H9 (cell line): Measurements from ENCODE around the gene GDI1. TPM values are rescaled to one million over a fixed set of nuclear protein-coding genes. Genes with fewer than 3 reads are reported as not detected.

Experiments used
- DNase-seq: peaks from one replicate; pipeline ENCODE4 v3.0.0-alpha.2; 2017
- H2AFZ ChIP-seq: one replicate; pipeline ENCODE4 v1.6.1; 2013; ENCODE audit warnings: mild to moderate bottlenecking, low read length, control low read depth, moderate library complexity
- H2AK5ac ChIP-seq: 2 replicates; pipeline ENCODE4 v1.6.1; 2013; ENCODE audit warnings: low read length, control low read depth, mixed read lengths; ENCODE audit not compliant: insufficient read length
- H2BK120ac ChIP-seq: one replicate; pipeline ENCODE4 v1.6.1; 2013; ENCODE audit warnings: low read depth, mild to moderate bottlenecking, low read length, control low read depth, inconsistent platforms; ENCODE audit not compliant: poor library complexity, severe bottlenecking
- H2BK12ac ChIP-seq: 2 replicates; pipeline ENCODE4 v1.6.1; 2013; ENCODE audit warnings: low read length, control low read depth, mixed read lengths, low read depth; ENCODE audit not compliant: insufficient read length
- H2BK15ac ChIP-seq: 2 replicates; pipeline ENCODE4 v1.6.1; 2013; ENCODE audit warnings: low read depth, low read length, control low read depth
- H2BK20ac ChIP-seq: one replicate; pipeline ENCODE4 v1.6.1; 2013; ENCODE audit warnings: low read depth, mild to moderate bottlenecking, low read length, control low read depth, inconsistent platforms; ENCODE audit not compliant: poor library complexity, severe bottlenecking
- H2BK5ac ChIP-seq: 2 replicates; pipeline ENCODE4 v1.6.1; 2013; ENCODE audit warnings: low read length, control low read depth, mixed read lengths; ENCODE audit not compliant: insufficient read length
- H3K14ac ChIP-seq: 2 replicates; pipeline ENCODE4 v1.6.1; 2013; ENCODE audit warnings: low read length, control low read depth; ENCODE audit not compliant: insufficient read depth
- H3K18ac ChIP-seq: 2 replicates; pipeline ENCODE4 v1.6.1; 2013; ENCODE audit warnings: low read depth, mild to moderate bottlenecking, mixed read lengths, low read length, control low read depth; ENCODE audit not compliant: insufficient read length
- H3K23ac ChIP-seq: 2 replicates; pipeline ENCODE4 v1.6.1; 2013; ENCODE audit warnings: low read length, control low read depth, mixed read lengths, low read depth; ENCODE audit not compliant: insufficient read length
- H3K23me2 ChIP-seq: 2 replicates; pipeline ENCODE4 v1.6.1; 2013; ENCODE audit warnings: low read depth, mild to moderate bottlenecking, mixed read lengths, low read length, control low read depth; ENCODE audit not compliant: insufficient read length, poor library complexity, severe bottlenecking
- H3K27ac ChIP-seq: 2 replicates; pipeline ENCODE4 v1.5.1; 2013; ENCODE audit warnings: low read length, control low read depth, mixed read lengths, low read depth; ENCODE audit not compliant: insufficient read length
- H3K27me3 ChIP-seq: 2 replicates; pipeline ENCODE4 v1.6.1; 2013; ENCODE audit warnings: low read length, control low read depth, inconsistent platforms; ENCODE audit not compliant: insufficient read depth
- H3K4ac ChIP-seq: 2 replicates; pipeline ENCODE4 v1.6.1; 2013; ENCODE audit warnings: low read depth, mild to moderate bottlenecking, control low read depth, inconsistent platforms, low read length, moderate library complexity
- H3K4me1 ChIP-seq: 2 replicates; pipeline ENCODE4 v1.6.1; 2013; ENCODE audit warnings: low read length, control low read depth, inconsistent platforms; ENCODE audit not compliant: insufficient read depth
- H3K4me2 ChIP-seq: 2 replicates; pipeline ENCODE4 v1.6.1; 2013; ENCODE audit warnings: low read length, control low read depth, mixed read lengths; ENCODE audit not compliant: insufficient read length, insufficient read depth
- H3K56ac ChIP-seq: 2 replicates; pipeline ENCODE4 v1.6.1; 2013; ENCODE audit warnings: low read depth, mild to moderate bottlenecking, mixed read lengths, low read length, control low read depth; ENCODE audit not compliant: insufficient read length
- H3K79me1 ChIP-seq: 2 replicates; pipeline ENCODE4 v1.6.1; 2013; ENCODE audit warnings: low read depth, mild to moderate bottlenecking, moderate library complexity, low read length, control low read depth, inconsistent platforms; ENCODE audit not compliant: insufficient read depth, poor library complexity, severe bottlenecking
- H3K79me2 ChIP-seq: 2 replicates; pipeline ENCODE4 v1.6.1; 2013; ENCODE audit warnings: low read length, control low read depth, inconsistent platforms; ENCODE audit not compliant: insufficient read depth
- H3K9ac ChIP-seq: 2 replicates; pipeline ENCODE4 v1.6.1; 2013; ENCODE audit warnings: low read length, control low read depth, mixed read lengths; ENCODE audit not compliant: insufficient read length; ENCODE audit errors: extremely low read depth
- H3K9me3 ChIP-seq: one replicate; pipeline ENCODE4 v1.6.1; 2013; ENCODE audit warnings: low read depth, low read length, inconsistent platforms; ENCODE audit not compliant: control insufficient read depth
- H3T11ph ChIP-seq: one replicate; pipeline ENCODE4 v1.6.1; 2013; ENCODE audit warnings: mild to moderate bottlenecking, low read length, control low read depth, inconsistent platforms
- H4K20me1 ChIP-seq: one replicate; pipeline ENCODE4 v1.6.1; 2013; ENCODE audit not compliant: control insufficient read depth, insufficient read length, insufficient read depth
- H4K5ac ChIP-seq: 2 replicates; pipeline ENCODE4 v1.6.1; 2013; ENCODE audit warnings: low read depth, mild to moderate bottlenecking, mixed read lengths, low read length, control low read depth; ENCODE audit not compliant: insufficient read length
- H4K8ac ChIP-seq: replicated peaks from 2 replicates; pipeline ENCODE4 v1.6.1; 2013; ENCODE audit warnings: low read length, control low read depth, mixed read lengths, low read depth; ENCODE audit not compliant: insufficient read length
- H4K91ac ChIP-seq: 2 replicates; pipeline ENCODE4 v1.6.1; 2013; ENCODE audit warnings: low read depth, mild to moderate bottlenecking, moderate library complexity, mixed read lengths, low read length, control low read depth; ENCODE audit not compliant: insufficient read length
- H3K27ac Mint-ChIP-seq, 3 experiments: 2 replicates in 2 of 3; 3 replicates in 1 of 3; pipeline ENCODE4 v1.8.0; 2020 to 2021; ENCODE audit warnings: mixed read lengths in 3 of 3, mild to moderate bottlenecking in 1 of 3, moderate library complexity in 1 of 3
- H3K27me3 Mint-ChIP-seq: 2 replicates; pipeline ENCODE4 v1.8.0; 2021; ENCODE audit warnings: low read depth, mild to moderate bottlenecking, moderate library complexity, mixed read lengths
- H3K36me3 Mint-ChIP-seq, 3 experiments: 2 replicates in 2 of 3; 3 replicates in 1 of 3; pipeline ENCODE4 v1.8.0; 2020 to 2021; ENCODE audit warnings: low read depth in 3 of 3, mixed read lengths in 3 of 3; ENCODE audit not compliant: insufficient read depth in 1 of 3
- H3K4me1 Mint-ChIP-seq, 2 experiments: 2 replicates each; pipeline ENCODE4 v1.8.0; 2020; ENCODE audit warnings: mixed read lengths in 2 of 2
- H3K4me3 Mint-ChIP-seq, 2 experiments: 2 replicates in 1 of 2; 3 replicates in 1 of 2; pipeline ENCODE4 v1.8.0; 2020 to 2021; ENCODE audit warnings: mild to moderate bottlenecking in 2 of 2, mixed read lengths in 2 of 2, moderate library complexity in 1 of 2
- H3K9me3 Mint-ChIP-seq, 2 experiments: 2 replicates in 1 of 2; 3 replicates in 1 of 2; pipeline ENCODE4 v1.8.0; 2020; ENCODE audit warnings: mild to moderate bottlenecking in 2 of 2, mixed read lengths in 2 of 2, moderate library complexity in 1 of 2
- CTCF ChIP-seq: fragments of 200-600 bp; sonication (generic); conservative IDR thresholded peaks from 3 replicates; pipeline ENCODE4 v1.8.0; 2021; ENCODE audit warnings: antibody characterized with exemption, mild to moderate bottlenecking
- WGBS: extraction: QIAGEN DNeasy Blood & Tissue Kit; methylation state at CpG from one replicate; pipeline ENCODE4 v1.1.7; 2013; ENCODE audit warnings: missing lambda C conversion rate, low lambda C conversion rate, mixed read lengths; ENCODE audit not compliant: insufficient read length; ENCODE audit errors: extremely low coverage; 5-methylcytosine and 5-hydroxymethylcytosine counted together
- total RNA-seq: library from RNA; stranded (reverse); gene quantifications from 2 replicates; pipeline ENCODE4 v1.2.1, GENCODE V29; 2021

GDI1 gene
- total RNA-seq, 1 experiment from 2014 or later, result 111 TPM

- Histone ChIP-seq H2AFZ (no peak within 1 kb of the TSS), H3K9me3 (peaks cover 16% of the 10 kb centered on the region), H2AK5ac (no peak within 1 kb of the TSS), H3K23ac (no peak within 1 kb of the TSS), H3K23me2 (peaks cover 8% of the 10 kb centered on the region), H4K91ac (no peak within 1 kb of the TSS), H3K56ac (no peak within 1 kb of the TSS), H3K18ac (no peak within 1 kb of the TSS), H3K27me3 (no peaks in the 10 kb centered on the region; the same call in 1 of the 2 replicates), H3K4me2 (peak within 1 kb of the TSS; percentile 48), H2BK12ac (no peak within 1 kb of the TSS), H4K5ac (no peak within 1 kb of the TSS), H3K79me1 (no peaks in the 10 kb centered on the region), H3K14ac (no peak within 1 kb of the TSS), H2BK5ac (no peak within 1 kb of the TSS), H3T11ph (no peak within 1 kb of the TSS), H3K9ac (no peak within 1 kb of the TSS), H4K8ac (no peak within 1 kb of the TSS), H2BK15ac (no peak within 1 kb of the TSS), H3K4ac (no peak within 1 kb of the TSS), H3K79me2 (no peaks in the 10 kb centered on the region), H3K27ac (no peak within 1 kb of the TSS), H3K4me1 (no peaks in the 10 kb centered on the region), H2BK120ac (no peak within 1 kb of the TSS), H4K20me1 (no peaks in the 10 kb centered on the region), H2BK20ac (no peak within 1 kb of the TSS)
- H3K4me1 Mint-ChIP-seq, result peaks cover 0 to 7% of the 10 kb centered on the region in 2 experiments; a peak in 1 of 4 replicates
- peaks cover 25% of the 10 kb centered on the region for H3K27me3 Mint-ChIP-seq
- TF ChIP-seq CTCF, result no peak
- H3K9me3 Mint-ChIP-seq, result peaks cover 64 to 85% of the 10 kb centered on the region in 2 experiments
- WGBS, result no CpG with 5 or more reads among the region's 88 CpGs
- peak within 1 kb of the TSS in 1 of 3 experiments; percentile 22; a peak in 1 of 7 replicates for H3K27ac Mint-ChIP-seq
- peak within 1 kb of the TSS; percentile 72 to 88 for H3K4me3 Mint-ChIP-seq
- H3K36me3 Mint-ChIP-seq, result peaks cover 25 to 31% (median 27%) of the 10 kb centered on the region in 3 experiments
- DNase-seq, result no peak
Measured at GRCh38 chrX:154458116-154458953, 21.4 kb downstream of the GDI1 start, which contains the start of gene PLXNA3. Gene PLXNA3 (plus strand): TSS chrX:154458281. CDS start chrX:154460184, 1,903 bp downstream.
